Mesothelial cell of epicardium (in vitro differentiated cells): ENCODE results near the gene COA4. TPM values are rescaled to one million over a fixed set of nuclear protein-coding genes. Genes with fewer than 3 reads are reported as not detected.

Experiments
- DNase-seq, 2 experiments: peaks; one replicate each; pipeline ENCODE4 v3.0.0; 2021; ENCODE audit warnings: low spot score in 2 of 2; ENCODE audit not compliant: unreplicated experiment in 2 of 2
- H3K27ac Mint-ChIP-seq: 2 replicates; pipeline ENCODE4 v1.8.0; 2021; ENCODE audit warnings: mixed read lengths
- H3K27me3 Mint-ChIP-seq: 2 replicates; pipeline ENCODE4 v1.8.0; 2021; ENCODE audit warnings: low read depth, mixed read lengths
- H3K36me3 Mint-ChIP-seq: 2 replicates; pipeline ENCODE4 v1.8.0; 2021; ENCODE audit warnings: mixed read lengths
- H3K4me1 Mint-ChIP-seq: 2 replicates; pipeline ENCODE4 v1.8.0; 2021; ENCODE audit warnings: mixed read lengths
- H3K4me3 Mint-ChIP-seq: 2 replicates; pipeline ENCODE4 v1.8.0; 2021; ENCODE audit warnings: mild to moderate bottlenecking, moderate library complexity, mixed read lengths
- H3K9me3 Mint-ChIP-seq: 2 replicates; pipeline ENCODE4 v1.8.0; 2021; ENCODE audit warnings: mixed read lengths
- total RNA-seq: library from RNA; stranded (reverse); gene quantifications from 3 replicates; pipeline ENCODE4 v1.2.1, GENCODE V29; 2021
- TF ChIP-seq, protein P1 (sequence below): fragments of 200-600 bp; sonication (generic); IDR thresholded peaks from one replicate; pipeline ENCODE4 v1.5.0; 2021; ENCODE audit warnings: antibody characterized with exemption; ENCODE audit not compliant: unreplicated experiment

COA4 gene
- total RNA-seq, 1 donor from 2014 or later, result 64.0 TPM

DNA sequence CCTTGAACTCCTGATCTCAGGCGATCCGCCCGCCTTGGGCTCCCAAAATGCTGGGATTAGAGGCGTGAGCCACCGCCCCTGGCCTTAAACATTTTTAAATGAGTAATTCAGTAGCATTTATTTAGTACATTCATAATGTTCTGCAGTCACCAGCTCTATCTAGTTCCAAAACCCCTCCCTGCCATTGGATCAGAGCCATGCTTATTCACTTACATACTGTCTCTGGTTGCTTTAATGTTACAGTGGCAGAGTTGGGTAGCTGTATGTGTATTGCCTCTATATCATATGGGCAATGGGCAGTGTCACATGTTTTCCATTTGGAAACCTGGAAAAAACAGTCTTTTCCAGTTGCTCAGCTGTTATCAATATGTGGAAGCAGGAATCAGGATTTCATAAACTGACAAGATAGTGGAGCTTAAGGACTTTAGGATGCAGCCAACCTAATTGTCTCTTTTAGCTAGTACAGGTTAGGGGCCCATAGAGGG, 10.5 kb downstream of the COA4 start:
- Mint-ChIP-seq H3K36me3 (peaks cover 20% of the 10 kb centered on the region), H3K27ac (no peak overlapping the region), H3K4me3 (no peak overlapping the region), H3K9me3 (no peaks in the 10 kb centered on the region), H3K27me3 (no peaks in the 10 kb centered on the region), H3K4me1 (peaks cover 1% of the 10 kb centered on the region)
- no peak for DNase-seq
- TF ChIP-seq, protein P1, sequence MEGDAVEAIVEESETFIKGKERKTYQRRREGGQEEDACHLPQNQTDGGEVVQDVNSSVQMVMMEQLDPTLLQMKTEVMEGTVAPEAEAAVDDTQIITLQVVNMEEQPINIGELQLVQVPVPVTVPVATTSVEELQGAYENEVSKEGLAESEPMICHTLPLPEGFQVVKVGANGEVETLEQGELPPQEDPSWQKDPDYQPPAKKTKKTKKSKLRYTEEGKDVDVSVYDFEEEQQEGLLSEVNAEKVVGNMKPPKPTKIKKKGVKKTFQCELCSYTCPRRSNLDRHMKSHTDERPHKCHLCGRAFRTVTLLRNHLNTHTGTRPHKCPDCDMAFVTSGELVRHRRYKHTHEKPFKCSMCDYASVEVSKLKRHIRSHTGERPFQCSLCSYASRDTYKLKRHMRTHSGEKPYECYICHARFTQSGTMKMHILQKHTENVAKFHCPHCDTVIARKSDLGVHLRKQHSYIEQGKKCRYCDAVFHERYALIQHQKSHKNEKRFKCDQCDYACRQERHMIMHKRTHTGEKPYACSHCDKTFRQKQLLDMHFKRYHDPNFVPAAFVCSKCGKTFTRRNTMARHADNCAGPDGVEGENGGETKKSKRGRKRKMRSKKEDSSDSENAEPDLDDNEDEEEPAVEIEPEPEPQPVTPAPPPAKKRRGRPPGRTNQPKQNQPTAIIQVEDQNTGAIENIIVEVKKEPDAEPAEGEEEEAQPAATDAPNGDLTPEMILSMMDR, result no peak

DNA sequence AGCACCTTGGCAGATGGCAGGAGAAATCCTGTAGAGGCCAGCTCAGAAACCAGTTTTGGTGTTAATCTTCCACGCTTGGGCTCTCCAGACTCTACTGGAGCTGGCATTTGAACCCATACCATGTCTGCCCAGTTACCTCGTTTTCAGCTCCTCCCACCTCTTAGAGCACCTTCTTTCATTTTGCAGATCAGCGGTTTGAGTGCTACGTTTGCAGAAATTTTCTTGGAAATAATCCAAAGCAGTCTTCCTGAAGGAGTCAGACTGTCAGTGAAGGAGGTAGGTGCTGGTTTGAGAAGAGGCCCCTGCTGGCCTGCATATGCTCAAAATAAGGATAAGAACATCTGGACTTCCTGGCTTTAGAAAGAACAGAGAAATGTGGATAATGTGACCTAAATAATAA, 13.7 kb downstream of the COA4 start:
- H3K27me3 Mint-ChIP-seq, result no peaks in the 10 kb centered on the region
- TF ChIP-seq, protein P1, result no peak
- H3K4me1 Mint-ChIP-seq, result peaks cover 1% of the 10 kb centered on the region
- H3K27ac Mint-ChIP-seq, result no peak overlapping the region
- peaks cover 40% of the 10 kb centered on the region for H3K36me3 Mint-ChIP-seq
- no peaks in the 10 kb centered on the region for H3K9me3 Mint-ChIP-seq
- no peak overlapping the region for H3K4me3 Mint-ChIP-seq
- no peak for DNase-seq

DNA sequence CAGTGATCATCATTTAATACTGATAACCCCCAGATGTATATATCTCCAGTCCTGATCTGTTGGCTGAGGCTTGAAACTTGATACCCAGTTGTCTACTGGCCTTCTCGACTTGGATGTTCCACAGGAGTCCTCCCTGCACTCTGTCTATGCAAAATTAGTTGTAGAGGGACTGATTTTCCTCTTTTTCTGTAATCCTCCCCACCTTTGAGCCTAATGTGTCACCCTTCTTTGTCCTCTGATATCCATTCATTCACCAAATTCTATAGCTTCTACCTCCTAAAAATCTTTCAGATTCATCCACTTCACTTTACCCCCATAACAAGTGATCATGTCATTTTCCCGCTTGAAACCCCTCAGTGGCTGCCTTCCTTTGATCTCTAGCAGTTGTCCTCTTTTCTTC, 16.4 kb downstream of the COA4 start:
- no peak overlapping the region for H3K27ac Mint-ChIP-seq
- peaks cover 43% of the 10 kb centered on the region for H3K36me3 Mint-ChIP-seq
- TF ChIP-seq, protein P1, result no peak
- no peaks in the 10 kb centered on the region for H3K27me3 Mint-ChIP-seq
- no peak overlapping the region for H3K4me3 Mint-ChIP-seq
- no peak for DNase-seq
- peaks cover 1% of the 10 kb centered on the region for H3K4me1 Mint-ChIP-seq
- no peaks in the 10 kb centered on the region for H3K9me3 Mint-ChIP-seq

DNA sequence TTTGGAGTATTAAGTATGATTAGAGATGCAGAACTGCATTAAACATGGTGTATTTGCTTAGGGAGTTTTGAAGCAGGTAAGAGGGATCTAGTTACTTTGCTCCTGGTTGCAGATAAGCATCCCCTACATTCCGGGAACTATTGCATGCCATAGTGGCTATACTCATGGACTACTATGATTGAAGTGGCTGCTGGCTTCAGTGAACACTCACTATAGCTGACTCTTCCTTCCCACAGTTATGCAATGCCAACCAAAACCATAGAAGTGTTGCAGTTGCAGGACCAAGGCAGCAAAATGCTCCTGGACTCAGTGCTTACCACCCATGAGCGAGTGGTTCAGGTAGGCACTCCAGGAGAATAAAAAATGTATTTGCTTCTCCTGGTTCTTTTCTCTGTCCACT, 17.0 kb downstream of the COA4 start:
- no peak overlapping the region for H3K4me3 Mint-ChIP-seq
- DNase-seq, result no peak
- H3K9me3 Mint-ChIP-seq, result no peaks in the 10 kb centered on the region
- peaks cover 45% of the 10 kb centered on the region for H3K36me3 Mint-ChIP-seq
- H3K27me3 Mint-ChIP-seq, result no peaks in the 10 kb centered on the region
- TF ChIP-seq, protein P1, result no peak
- peaks cover 1% of the 10 kb centered on the region for H3K4me1 Mint-ChIP-seq
- H3K27ac Mint-ChIP-seq, result no peak overlapping the region

DNA sequence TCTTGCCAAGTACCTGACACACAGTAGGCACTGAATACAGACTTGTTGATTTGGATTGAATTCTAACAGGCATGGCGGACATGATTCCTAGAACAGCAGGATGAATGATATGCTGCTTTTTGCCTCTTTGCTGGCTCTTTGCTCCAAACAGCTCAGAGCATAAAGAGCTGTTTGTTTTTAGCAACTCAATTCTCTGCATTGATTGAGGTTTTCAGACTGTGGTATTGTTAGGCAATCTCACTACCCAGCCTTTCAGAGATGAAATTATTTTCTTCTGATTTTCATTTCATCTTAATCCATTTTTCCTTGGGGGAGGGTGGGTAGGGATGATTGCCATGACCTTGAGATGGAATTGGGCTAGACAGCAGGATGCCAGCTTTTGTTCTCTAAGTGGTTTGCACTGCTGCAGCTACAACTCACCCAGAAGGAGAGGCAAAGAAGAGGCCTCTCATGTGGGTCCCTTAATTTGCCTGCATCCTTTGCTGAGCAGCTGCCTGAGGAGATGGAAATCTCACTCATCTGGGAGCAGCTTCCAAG, 20.5 kb downstream of the COA4 start:
- H3K4me1 Mint-ChIP-seq, result no peaks in the 10 kb centered on the region
- DNase-seq, result no peak
- no peaks in the 10 kb centered on the region for H3K27me3 Mint-ChIP-seq
- H3K4me3 Mint-ChIP-seq, result no peak overlapping the region
- H3K27ac Mint-ChIP-seq, result no peak overlapping the region
- TF ChIP-seq, protein P1, result no peak
- peaks cover 30% of the 10 kb centered on the region for H3K36me3 Mint-ChIP-seq
- H3K9me3 Mint-ChIP-seq, result no peaks in the 10 kb centered on the region

DNA sequence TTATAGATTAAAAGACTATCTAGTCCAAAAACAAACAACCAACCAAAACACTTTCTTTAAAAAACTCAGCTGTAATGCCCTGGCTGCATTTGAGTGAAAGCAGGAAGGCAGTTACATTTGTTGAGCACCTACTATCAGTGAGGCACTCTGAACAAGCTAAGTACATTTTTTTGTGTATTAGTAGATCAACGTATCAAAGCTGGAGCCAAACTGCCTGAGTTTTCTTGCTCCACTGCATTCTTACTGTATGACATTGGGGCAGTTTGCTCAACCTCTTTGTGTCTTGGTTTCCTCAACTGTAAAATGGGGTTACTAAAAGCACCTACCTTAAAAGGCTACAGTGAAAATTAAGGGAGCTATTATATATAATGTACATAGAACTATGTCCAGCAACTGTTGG, 22.0 kb downstream of the COA4 start:
- Mint-ChIP-seq H3K27me3 (no peaks in the 10 kb centered on the region), H3K4me3 (no peak overlapping the region), H3K36me3 (peaks cover 19% of the 10 kb centered on the region), H3K4me1 (no peaks in the 10 kb centered on the region), H3K9me3 (no peaks in the 10 kb centered on the region), H3K27ac (no peak overlapping the region)
- no peak for DNase-seq
- TF ChIP-seq, protein P1, result no peak
